VCaP (cell line): ENCODE results near the gene ADCYAP1R1.

Source experiments
- H3K27ac ChIP-seq: fragments of 450-650 bp; 2 replicates; pipeline ENCODE4 v1.5.1; 2017
- TF ChIP-seq, protein P1 (sequence below): fragments of 450-650 bp; conservative IDR thresholded peaks from 2 replicates; pipeline ENCODE4 v1.5.1; 2017; ENCODE audit warnings: mild to moderate bottlenecking, moderate library complexity

The ADCYAP1R1 gene

GRCh38 chr7:31099451-31100444 is 47.6 kb downstream of the ADCYAP1R1 start:
- TF ChIP-seq, protein P1, sequence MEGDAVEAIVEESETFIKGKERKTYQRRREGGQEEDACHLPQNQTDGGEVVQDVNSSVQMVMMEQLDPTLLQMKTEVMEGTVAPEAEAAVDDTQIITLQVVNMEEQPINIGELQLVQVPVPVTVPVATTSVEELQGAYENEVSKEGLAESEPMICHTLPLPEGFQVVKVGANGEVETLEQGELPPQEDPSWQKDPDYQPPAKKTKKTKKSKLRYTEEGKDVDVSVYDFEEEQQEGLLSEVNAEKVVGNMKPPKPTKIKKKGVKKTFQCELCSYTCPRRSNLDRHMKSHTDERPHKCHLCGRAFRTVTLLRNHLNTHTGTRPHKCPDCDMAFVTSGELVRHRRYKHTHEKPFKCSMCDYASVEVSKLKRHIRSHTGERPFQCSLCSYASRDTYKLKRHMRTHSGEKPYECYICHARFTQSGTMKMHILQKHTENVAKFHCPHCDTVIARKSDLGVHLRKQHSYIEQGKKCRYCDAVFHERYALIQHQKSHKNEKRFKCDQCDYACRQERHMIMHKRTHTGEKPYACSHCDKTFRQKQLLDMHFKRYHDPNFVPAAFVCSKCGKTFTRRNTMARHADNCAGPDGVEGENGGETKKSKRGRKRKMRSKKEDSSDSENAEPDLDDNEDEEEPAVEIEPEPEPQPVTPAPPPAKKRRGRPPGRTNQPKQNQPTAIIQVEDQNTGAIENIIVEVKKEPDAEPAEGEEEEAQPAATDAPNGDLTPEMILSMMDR: no peak
- no peak overlapping the region for H3K27ac ChIP-seq

DNA sequence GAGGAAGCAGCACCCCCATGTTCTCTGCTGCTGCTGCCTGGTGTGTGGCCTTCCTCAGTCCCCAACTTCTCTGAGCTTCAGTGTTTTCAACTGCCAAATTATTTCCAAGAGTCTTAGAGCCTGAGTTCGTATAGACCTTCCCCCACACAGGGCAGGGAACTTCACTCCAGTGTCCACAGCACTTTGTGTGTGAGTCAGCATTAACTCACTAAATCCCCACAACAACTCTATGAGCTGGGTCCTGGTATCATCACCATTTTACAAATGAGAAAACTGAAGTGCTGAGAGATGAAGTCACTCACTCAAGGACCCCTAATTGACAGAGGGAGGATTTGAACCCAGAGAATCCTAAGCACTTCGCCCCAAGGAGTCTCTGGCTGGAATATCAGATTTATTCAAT is 48.3 kb downstream of the ADCYAP1R1 start:
- H3K27ac ChIP-seq: no peak overlapping the region
- TF ChIP-seq, protein P1: no peak

- TF ChIP-seq, protein P1: no peak
- no peak overlapping the region for H3K27ac ChIP-seq
These were observed 48.8 kb downstream of the ADCYAP1R1 start for GRCh38 chr7:31100871-31101270.

DNA sequence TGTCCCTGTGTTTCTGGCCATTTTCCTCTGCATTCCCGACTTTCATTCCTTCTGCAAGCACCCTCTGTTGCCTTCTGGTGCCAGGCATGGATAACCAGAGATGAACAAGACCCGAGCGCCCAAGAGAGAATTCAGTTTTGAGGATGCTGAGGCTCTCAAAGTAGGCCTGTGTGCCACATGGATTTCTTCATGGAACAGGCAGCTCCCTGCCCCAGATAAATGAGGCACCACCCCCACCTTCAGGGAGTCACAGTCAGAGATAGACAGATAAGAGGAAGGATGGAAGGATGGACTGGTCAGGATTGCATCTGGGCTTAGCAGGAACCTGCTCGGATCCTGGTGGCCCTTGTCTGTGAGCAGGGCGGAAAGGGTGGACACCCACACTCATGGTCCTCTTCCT is 49.4 kb downstream of the ADCYAP1R1 start:
- TF ChIP-seq, protein P1: no peak
- no peak overlapping the region for H3K27ac ChIP-seq

DNA sequence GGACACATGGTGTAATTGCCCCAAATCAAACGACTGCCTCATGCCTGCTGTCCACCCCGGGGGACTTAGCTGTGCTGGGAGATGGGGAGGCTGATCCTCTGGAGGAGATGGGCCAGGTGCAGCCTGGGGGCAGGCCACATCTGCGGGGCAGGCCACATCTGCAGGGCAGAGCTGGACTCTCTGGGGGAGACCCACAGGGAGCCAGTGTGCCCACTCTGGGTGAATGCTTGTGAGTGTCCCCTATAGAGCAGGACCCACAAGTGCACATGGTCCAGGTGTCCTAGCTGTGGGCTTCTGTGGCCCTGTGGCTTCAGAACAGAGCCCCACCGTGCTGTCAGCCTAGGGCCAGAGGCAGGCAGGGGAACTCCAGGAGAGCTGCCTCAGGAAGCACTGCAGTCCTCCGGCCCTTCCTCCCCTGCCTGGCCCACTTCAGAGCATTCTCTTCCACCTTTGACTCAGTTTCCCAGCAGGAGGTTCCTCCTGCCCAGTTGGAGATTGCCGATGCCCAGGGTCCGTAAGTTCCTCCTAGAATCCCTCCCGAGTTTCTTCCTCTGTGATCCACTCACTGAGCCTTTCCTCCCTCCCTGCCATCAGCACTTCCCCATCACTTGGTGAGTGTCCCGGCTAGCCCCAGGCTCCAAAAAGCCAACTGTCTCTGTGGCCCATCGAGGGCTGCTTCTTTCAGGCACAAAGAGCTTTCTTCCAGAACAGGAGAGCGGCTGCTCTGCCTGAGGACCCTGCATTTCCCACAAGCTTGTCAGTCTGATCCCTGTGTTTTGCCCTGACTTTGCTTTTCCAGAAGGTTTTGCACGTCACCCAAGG is 50.3 kb downstream of the ADCYAP1R1 start:
- no peak overlapping the region for H3K27ac ChIP-seq
- TF ChIP-seq, protein P1: no peak

- H3K27ac ChIP-seq: no peak overlapping the region
- TF ChIP-seq, protein P1: no peak
These were observed 51.1 kb downstream of the ADCYAP1R1 start for GRCh38 chr7:31102973-31103850.
